Neural cell (in vitro differentiated cells): ENCODE measurements around the gene KCNQ5. TPM values are rescaled to one million over a fixed set of nuclear protein-coding genes. Genes with fewer than 3 reads are reported as not detected.

Experiments used
- H2AFZ ChIP-seq: fragments of 200-600, 300-800 bp; sonication (generic), shearing (Covaris generic); 2 replicates; pipeline ENCODE4 v1.6.0; 2014; ENCODE audit warnings: low read depth, mild to moderate bottlenecking, antibody characterized with exemption, low read length, moderate library complexity
- H3F3A ChIP-seq: fragments of 200-600 bp; shearing (Covaris generic); 2 replicates; pipeline ENCODE4 v1.6.1; 2016; ENCODE audit warnings: mild to moderate bottlenecking, moderate library complexity, mixed read lengths, antibody characterized with exemption, low read length; ENCODE audit not compliant: insufficient read depth, poor library complexity, severe bottlenecking
- H3K27ac ChIP-seq: fragments of 200-600, 300-800 bp; sonication (generic), shearing (Covaris generic); 2 replicates; pipeline ENCODE4 v1.5.1; 2014; ENCODE audit warnings: mild to moderate bottlenecking, low read length, moderate library complexity
- H3K27me3 ChIP-seq: fragments of 300-800, 200-600 bp; sonication (generic), shearing (Covaris generic); 2 replicates; pipeline ENCODE4 v1.6.0; 2014; ENCODE audit warnings: mild to moderate bottlenecking, low read depth, low read length, moderate library complexity; ENCODE audit not compliant: insufficient read depth
- H3K36me3 ChIP-seq: fragments of 300-800, 200-600 bp; sonication (generic), shearing (Covaris generic); 2 replicates; pipeline ENCODE4 v1.5.1; 2014; ENCODE audit warnings: mild to moderate bottlenecking, antibody characterized with exemption, low read length, moderate library complexity; ENCODE audit not compliant: insufficient read depth
- H3K4me2 ChIP-seq: fragments of 300-800, 200-600 bp; sonication (generic), shearing (Covaris generic); 2 replicates; pipeline ENCODE4 v1.6.0; 2014; ENCODE audit warnings: mild to moderate bottlenecking, low read length
- H3K4me3 ChIP-seq: fragments of 300-800, 200-600 bp; sonication (generic), shearing (Covaris generic); 2 replicates; pipeline ENCODE4 v1.5.1; 2014; ENCODE audit warnings: mild to moderate bottlenecking, low read length, moderate library complexity
- H3K79me2 ChIP-seq: fragments of 200-600 bp; shearing (Covaris generic); replicated peaks from 2 replicates; pipeline ENCODE4 v1.6.0; 2014; ENCODE audit warnings: mild to moderate bottlenecking, low read length, moderate library complexity; ENCODE audit not compliant: insufficient read depth
- H3K9ac ChIP-seq: fragments of 300-800, 200-600 bp; sonication (generic), shearing (Covaris generic); 2 replicates; pipeline ENCODE4 v1.6.1; 2016; ENCODE audit warnings: mild to moderate bottlenecking, low read length, mixed read lengths
- H3K9me2 ChIP-seq: fragments of 200-600 bp; shearing (Covaris generic); 2 replicates; pipeline ENCODE4 v1.6.1; 2016; ENCODE audit warnings: mild to moderate bottlenecking, low read length, mixed read lengths; ENCODE audit not compliant: insufficient read depth
- H3K9me3 ChIP-seq: fragments of 200-600, 300-800 bp; sonication (generic), shearing (Covaris generic); 2 replicates; pipeline ENCODE4 v1.6.1; 2016; ENCODE audit warnings: mild to moderate bottlenecking, mixed run types, low read length, moderate library complexity, mixed read lengths
- H4K20me1 ChIP-seq: fragments of 200-600 bp; shearing (Covaris generic); 2 replicates; pipeline ENCODE4 v1.6.1; 2016; ENCODE audit warnings: mild to moderate bottlenecking, mixed run types; ENCODE audit not compliant: insufficient read depth
- CTCF ChIP-seq: fragments of 450-650 bp; IDR thresholded peaks from 2 replicates; pipeline ENCODE4 v1.5.1; 2014; ENCODE audit warnings: antibody characterized with exemption, mild to moderate bottlenecking, moderate library complexity; ENCODE audit not compliant: poor library complexity, severe bottlenecking
- EP300 ChIP-seq: fragments of 450-650 bp; conservative IDR thresholded peaks from 2 replicates; pipeline ENCODE4 v1.6.1; 2014; ENCODE audit warnings: antibody characterized with exemption, mild to moderate bottlenecking, moderate library complexity; ENCODE audit not compliant: poor library complexity, severe bottlenecking
- EZH2 ChIP-seq: fragments of 200-600, 300-800 bp; shearing (Covaris generic), sonication (generic); IDR thresholded peaks from 2 replicates; pipeline ENCODE4 v1.6.1; 2014; ENCODE audit warnings: antibody characterized with exemption, low read length, borderline replicate concordance, mild to moderate bottlenecking; ENCODE audit not compliant: insufficient read depth, poor library complexity, severe bottlenecking
- MXI1 ChIP-seq: fragments of 450-650 bp; conservative IDR thresholded peaks from 2 replicates; pipeline ENCODE4 v1.6.1; 2014; ENCODE audit warnings: antibody characterized with exemption, mild to moderate bottlenecking; ENCODE audit not compliant: poor library complexity, severe bottlenecking
- POLR2AphosphoS5 ChIP-seq: IDR thresholded peaks from 2 replicates; pipeline ENCODE4 v1.6.1; 2012
- RAD21 ChIP-seq: fragments of 450-650 bp; conservative IDR thresholded peaks from 2 replicates; pipeline ENCODE4 v1.6.1; 2014; ENCODE audit warnings: antibody characterized with exemption, mild to moderate bottlenecking, moderate library complexity
- REST ChIP-seq: IDR thresholded peaks from 2 replicates; pipeline ENCODE4 v1.6.1; 2012; ENCODE audit warnings: borderline replicate concordance
- SMC3 ChIP-seq: fragments of 450-650 bp; conservative IDR thresholded peaks from 2 replicates; pipeline ENCODE4 v1.6.1; 2014; ENCODE audit warnings: antibody characterized with exemption, mild to moderate bottlenecking, moderate library complexity; ENCODE audit not compliant: poor library complexity
- TAF1 ChIP-seq: IDR thresholded peaks from 2 replicates; pipeline ENCODE4 v1.6.1; 2012; ENCODE audit warnings: low read depth
- polyA plus RNA-seq: library from polyadenylated mRNA; depleted of rRNA; stranded (reverse); fragments of >200 nt; gene quantifications from 2 replicates; pipeline ENCODE4 v1.2.3, GENCODE V29; 2014

The KCNQ5 gene
- polyA plus RNA-seq, 1 donor from 2014 or later, result 0.30 TPM

DNA sequence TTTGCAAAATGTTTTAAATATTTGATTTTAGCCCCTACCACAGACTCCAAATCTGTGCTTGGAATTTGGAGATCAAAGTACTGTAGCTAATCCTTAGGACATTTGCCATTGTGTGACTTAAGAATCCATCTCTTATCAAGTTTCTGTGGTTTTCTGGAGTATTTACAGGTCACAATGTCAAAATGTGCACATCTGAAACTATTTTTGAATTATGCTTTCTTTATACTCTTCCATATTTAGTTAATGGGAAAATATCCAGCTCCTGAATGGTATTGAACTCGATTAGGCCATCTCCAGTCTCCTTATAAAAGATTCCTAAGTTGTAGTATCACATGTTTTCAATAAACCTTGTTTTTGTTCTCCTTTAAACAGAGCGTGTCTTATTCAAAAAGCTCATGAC lies 441.0 kb downstream of the KCNQ5 start:
- no peaks in the 10 kb centered on the region for H3K36me3 ChIP-seq
- no peak overlapping the region for H3K27ac ChIP-seq
- no peaks in the 10 kb centered on the region for H4K20me1 ChIP-seq
- no peaks in the 10 kb centered on the region for H3K27me3 ChIP-seq
- H3F3A ChIP-seq, result no peaks in the 10 kb centered on the region
- TF ChIP-seq CTCF, result no peak
- H3K4me3 ChIP-seq, result no peak overlapping the region
- no peaks in the 10 kb centered on the region for H3K79me2 ChIP-seq
- H2AFZ ChIP-seq, result no peak overlapping the region
- H3K9me2 ChIP-seq, result no peaks in the 10 kb centered on the region
- H3K9me3 ChIP-seq, result no peaks in the 10 kb centered on the region
- H3K4me2 ChIP-seq, result no peak overlapping the region
- H3K9ac ChIP-seq, result no peak overlapping the region

DNA sequence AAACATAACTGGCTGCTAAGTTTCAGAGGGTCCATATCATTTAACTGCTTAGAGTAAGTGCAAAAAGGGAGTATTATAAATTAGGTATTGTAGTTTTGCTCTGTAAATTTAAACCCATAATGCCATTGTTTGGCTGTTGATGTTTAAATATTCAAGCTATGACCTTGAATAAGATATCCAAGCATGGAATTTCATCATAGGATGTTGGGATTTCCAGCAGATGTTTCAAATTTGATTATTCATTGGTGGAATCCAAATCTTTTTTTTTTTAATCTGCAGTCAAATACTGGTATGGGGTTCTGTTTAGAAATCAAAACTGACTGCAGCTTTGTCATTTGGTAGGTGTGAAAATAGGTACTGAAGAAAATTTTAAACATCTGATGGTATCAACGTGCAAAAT lies 442.4 kb downstream of the KCNQ5 start:
- Histone ChIP-seq H3K4me2 (no peak overlapping the region), H3K27me3 (no peaks in the 10 kb centered on the region), H3F3A (no peaks in the 10 kb centered on the region), H3K36me3 (no peaks in the 10 kb centered on the region), H2AFZ (no peak overlapping the region), H3K27ac (no peak overlapping the region), H3K4me3 (no peak overlapping the region), H3K9me3 (no peaks in the 10 kb centered on the region), H4K20me1 (no peaks in the 10 kb centered on the region), H3K79me2 (no peaks in the 10 kb centered on the region), H3K9ac (no peak overlapping the region), H3K9me2 (no peaks in the 10 kb centered on the region)
- TF ChIP-seq MXI1, result no peak
- TF ChIP-seq TAF1, result no peak
- TF ChIP-seq RAD21, result no peak
- no peak for TF ChIP-seq CTCF
- no peak for TF ChIP-seq SMC3
- TF ChIP-seq EZH2, result no peak
- TF ChIP-seq REST, result no peak
- TF ChIP-seq EP300, result no peak
- no peak for TF ChIP-seq POLR2AphosphoS5
